H4 (cell line): ENCODE results near the gene TMEM120B. TPM values are rescaled to one million over a fixed set of nuclear protein-coding genes. Genes with fewer than 3 reads are reported as not detected.
A peak's percentile ranks its signal among the peaks of the same experiment; 100 is the strongest.

Source experiments
- DNase-seq: peaks from one replicate; pipeline ENCODE4 v3.0.0-alpha.2; 2015; ENCODE audit warnings: low spot score
- total RNA-seq: library from RNA; depleted of rRNA; stranded (reverse); fragments of >200 nt; shearing (Covaris generic); gene quantifications from 2 replicates; pipeline ENCODE4 v1.2.3, GENCODE V29; 2014

TMEM120B gene
- total RNA-seq, 1 experiment from 2014 or later, result 5.0 TPM

DNA sequence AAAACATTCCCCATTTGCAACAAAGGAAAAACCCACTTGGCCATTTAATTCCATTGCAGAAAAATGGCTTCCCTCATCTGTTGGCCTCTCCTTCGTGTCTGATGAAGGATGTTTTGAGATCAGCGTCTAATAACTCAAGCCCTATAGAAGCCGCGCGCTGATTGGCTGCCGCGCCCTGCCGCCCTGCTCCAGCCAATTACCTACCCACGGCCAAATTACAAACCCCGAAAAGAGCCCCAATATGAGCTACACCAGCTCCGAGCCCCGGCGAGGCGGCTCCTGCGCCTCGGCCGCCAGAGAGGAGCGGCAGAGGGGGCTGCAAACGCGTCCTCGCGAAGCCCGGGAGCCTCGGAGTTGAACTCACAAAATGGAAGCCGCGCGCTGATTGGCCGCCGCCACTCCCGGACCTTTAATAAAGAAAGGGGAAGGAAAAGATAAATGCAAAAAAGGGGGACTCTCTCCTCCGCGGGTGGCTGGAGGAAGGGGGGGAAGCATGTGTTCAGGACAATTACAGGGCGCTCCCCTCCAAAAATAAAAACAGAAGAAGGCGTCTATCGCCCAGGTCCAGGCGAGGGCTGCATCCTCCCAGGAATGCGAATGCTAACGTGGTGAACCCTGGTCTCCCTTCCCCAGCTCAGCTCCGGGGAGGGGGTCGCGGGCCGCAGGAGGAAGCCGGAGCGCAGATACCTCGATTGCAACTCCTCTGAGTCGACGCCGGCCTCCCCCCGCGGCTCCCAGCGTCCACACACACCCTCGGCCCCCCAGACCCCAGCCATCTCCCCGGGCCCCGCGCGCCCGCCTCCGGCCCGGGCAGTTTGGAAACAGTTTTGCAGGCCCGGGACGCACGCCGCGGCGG is 90.5 kb downstream of the TMEM120B start:
- peak; percentile 92 for DNase-seq

DNA sequence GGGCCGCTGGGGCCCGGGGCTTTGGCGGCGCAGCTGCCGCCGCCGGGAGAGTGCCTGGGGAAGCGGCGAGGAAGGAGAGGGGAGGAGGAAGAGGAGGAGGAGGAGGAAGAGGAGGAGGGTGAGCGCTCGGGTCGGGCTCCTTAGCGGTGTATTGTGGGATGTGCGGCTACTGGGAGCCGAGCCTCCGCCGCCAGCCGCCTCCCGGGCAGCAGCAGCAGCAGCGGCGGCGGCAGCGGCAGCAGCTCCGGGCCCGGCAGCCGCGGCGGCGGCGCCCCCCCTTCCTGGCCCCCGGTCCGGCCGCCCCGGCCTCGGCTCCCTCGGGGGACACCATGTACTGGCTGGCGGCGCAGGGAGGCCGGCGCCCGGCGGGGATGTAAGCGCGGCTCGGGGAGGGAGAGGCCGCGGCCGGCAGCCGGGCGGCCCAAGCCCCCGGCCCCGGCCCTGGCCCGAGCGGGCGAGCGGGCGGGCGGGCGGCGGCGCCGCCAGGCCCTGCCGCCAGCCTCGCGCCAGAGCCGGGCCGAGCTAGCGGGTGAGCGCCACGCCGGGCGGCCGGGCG is 91.4 kb downstream of the TMEM120B start, which contains the start of gene SETD1B:
TSS of gene SETD1B (plus strand) at position 149 of the 556 bp plus-strand sequence. CDS start 729 bp downstream, outside the sequence.
- no peak for DNase-seq

DNA sequence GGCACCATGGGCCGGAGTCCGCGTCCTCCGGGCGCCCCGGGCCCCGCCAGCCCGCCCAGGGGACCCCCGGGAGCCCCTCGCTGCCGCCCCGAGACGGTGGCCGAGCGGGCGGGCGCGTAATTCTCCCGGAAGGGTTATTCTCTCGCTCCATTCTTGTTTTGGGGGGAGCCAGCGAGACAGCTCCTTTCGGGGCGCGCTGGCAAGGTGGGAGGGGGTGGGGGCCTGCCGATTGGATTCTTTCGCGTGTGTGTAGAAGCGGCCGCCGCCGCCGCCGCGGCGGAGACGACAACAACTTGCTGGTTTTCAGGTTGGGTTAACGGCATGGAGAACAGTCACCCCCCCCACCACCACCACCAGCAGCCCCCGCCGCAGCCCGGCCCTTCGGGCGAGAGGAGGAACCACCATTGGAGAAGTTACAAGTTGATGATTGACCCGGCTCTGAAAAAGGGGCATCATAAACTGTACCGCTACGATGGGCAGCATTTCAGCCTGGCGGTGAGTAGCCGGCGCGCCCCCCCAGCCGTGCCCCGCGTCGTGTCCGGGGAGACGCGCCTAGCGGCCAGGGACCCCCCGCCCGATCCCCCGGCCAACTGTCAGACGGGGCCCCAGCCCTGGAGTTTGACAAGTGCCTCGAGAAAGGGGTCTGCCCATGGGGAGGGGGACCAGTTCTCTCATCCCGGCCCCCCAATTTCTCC is 92.0 kb downstream of the TMEM120B start:
- DNase-seq, result no peak

DNA sequence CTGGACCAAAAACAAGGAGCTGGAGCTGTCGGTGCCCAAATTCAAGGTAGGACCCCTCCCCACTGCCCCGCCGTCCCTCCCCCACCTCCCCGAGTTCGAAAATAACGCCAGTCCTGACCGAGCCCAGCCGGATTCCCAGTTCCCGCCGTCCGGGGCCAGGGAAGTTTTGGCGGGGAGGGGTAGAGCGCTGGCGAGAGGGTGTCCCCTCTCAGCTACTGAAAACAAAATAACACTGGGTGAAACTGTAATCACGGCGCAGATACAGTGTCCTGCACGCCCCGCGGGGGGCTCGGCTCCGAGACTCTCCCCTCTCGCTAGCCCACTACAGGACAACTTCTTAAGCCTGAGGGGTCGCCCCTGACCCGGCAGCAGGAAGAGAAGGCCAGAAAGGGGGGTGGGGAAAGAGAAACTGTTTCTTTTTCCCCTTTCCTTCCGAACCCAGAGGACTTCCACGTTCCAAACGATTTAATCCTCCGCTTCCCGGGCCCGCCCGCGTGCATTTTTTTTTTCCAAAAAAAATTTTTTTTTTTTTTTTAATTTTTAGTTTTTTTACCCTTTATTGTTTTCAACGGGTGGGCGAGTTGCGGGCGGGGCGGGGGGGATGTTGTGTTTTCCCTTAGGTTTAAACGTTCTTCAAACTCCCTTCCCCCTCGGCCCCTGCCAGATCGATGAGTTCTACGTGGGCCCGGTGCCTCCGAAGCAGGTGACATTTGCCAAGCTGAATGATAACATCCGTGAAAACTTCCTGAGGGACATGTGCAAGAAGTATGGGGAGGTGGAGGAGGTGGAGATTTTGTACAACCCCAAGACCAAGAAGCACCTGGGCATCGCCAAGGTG is 92.8 kb downstream of the TMEM120B start:
- DNase-seq, result no peak

- DNase-seq, result no peak
Observed at GRCh38 chr12:121806009-121806545, 93.5 kb downstream of the TMEM120B start.

GRCh38 chr12:121806546-121807423 is 94.2 kb downstream of the TMEM120B start:
- DNase-seq, result no peak

DNA sequence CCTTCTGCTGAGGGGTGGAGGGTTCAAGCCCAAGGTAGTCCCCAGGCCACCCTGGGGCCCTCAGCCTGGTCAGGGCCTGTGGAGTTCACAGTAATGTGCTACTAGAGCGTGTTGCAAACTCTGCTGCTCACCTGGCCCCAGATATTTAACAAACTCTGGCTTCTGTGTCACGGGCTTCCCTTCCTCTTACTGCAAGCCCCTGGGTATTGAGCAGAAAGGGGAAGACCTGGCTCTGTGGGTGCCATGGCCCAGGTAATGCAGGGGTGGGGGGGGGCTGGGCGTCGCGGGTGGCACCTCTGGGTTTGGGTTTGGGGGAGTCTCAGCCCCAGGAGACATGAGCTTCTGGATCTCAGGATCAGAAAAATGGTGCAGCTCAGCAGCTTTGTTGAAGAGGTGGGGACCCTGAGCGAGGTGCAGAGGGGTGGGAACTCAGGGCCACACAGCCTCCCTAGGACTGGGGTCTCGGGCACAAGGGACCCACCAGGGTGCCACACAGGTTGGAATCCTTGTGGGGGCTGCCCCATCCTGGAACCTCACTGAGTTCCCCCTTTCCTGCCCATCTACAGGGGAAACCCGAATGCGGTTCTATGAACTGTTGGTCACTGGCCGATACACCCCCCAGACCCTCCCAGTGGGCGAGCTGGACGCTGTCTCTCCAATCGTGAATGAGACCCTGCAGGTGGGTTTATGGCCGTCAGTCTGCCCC is 95.2 kb downstream of the TMEM120B start:
- DNase-seq, result no peak

DNA sequence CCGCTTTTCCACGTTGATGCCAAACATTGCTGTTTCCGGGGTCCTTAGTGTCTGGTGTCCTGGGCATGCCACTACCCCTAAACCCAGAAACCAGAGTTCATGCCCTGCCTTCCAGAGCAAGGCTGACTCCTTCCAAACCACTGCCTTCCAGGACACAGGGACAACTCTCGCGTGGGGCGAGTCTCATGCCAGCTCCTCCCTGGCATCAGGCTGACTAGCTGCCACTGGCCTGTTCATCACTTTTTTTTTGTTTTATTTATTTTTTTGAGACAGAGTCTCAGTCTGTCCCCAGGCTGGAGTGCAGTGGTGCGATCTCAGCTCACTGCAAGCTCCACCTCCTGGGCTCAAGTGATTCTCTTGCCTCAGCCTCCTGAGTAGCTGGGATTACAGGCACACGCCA is 96.1 kb downstream of the TMEM120B start:
- DNase-seq, result no peak

- DNase-seq, result no peak
Observed at GRCh38 chr12:121809712-121810116, 97.2 kb downstream of the TMEM120B start.

DNA sequence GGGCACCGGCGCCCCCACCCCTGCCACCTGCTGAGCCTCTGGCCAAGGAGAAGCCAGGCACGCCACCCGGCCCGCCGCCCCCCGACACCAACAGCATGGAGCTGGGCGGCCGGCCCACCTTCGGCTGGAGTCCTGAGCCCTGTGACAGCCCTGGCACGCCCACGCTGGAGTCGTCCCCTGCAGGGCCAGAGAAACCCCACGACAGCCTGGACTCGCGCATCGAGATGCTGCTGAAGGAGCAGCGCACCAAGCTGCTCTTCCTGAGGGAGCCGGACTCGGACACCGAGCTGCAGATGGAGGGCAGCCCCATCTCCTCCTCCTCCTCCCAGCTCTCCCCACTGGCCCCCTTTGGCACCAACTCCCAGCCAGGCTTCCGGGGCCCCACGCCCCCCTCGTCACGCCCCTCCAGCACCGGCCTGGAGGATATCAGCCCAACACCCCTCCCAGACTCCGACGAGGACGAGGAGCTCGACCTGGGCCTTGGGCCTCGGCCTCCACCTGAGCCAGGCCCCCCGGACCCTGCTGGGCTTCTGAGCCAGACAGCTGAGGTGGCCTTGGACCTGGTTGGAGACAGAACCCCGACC is 97.8 kb downstream of the TMEM120B start:
- no peak for DNase-seq

GRCh38 chr12:121810833-121811433 is 98.4 kb downstream of the TMEM120B start:
- DNase-seq, result no peak

GRCh38 chr12:121811434-121812319 is 99.1 kb downstream of the TMEM120B start:
- no peak for DNase-seq

- peak; percentile 42 for DNase-seq
Observed at GRCh38 chr12:121812320-121812871, 99.8 kb downstream of the TMEM120B start.

DNA sequence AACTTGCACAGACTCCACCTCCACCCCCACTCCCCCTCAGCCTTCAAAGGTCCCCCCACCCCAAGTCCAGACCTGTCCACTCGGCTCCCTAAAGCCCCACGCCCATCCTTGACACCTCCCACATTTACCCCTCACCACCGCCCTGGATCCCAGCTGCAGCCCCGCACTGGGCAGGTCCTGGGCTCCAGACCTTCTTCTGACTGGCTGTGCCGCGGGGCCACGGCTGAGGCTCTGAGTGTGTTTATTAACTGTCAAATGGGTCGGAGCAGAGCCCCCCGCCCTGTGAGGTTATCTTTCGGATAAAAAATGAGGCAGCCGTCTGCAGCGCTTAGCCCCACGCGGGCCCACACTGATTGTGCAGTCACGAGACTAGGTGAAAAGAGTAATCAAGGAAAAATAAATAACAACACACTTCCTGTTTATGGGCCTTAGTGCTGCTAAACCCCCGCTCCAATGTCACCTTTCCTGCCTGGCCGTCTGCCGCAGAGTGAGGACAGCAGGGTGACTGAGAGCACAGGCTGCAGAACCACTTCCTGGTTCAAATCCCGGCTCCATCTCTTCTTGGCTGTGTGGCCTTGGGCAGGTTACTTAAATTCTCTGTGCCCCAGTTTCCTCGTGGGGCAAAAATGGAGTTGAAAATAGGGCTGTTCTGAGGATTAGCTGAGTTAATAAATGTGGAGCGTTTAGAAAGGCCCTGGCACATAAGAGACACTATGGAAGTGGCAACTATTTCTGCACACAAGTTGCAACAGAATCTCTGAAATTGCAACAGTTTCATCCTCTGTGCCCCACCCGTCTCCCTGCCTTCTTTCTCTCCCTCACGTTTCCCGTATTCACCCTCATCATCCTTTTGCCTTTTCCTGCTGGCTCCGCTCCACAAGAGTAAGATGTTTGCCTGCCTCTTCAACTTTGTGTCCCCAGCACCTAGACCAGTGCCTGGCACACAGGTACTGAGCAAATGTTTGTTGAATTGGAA is 100.7 kb downstream of the TMEM120B start:
- DNase-seq, result no peak

DNA sequence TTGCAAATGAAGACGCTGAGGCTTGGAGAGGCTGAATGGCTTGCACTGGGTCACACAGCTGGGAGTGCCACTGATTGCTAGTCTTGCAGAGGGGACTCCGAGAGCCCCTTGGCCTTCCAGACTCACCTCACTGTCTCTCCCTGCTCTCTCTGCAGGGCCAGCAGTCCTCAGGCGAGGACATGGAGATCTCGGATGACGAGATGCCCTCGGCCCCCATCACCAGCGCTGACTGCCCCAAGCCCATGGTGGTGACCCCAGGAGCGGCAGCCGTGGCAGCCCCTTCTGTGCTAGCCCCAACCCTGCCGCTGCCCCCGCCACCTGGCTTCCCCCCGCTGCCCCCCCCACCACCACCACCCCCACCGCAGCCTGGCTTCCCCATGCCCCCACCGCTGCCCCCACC is 101.4 kb downstream of the TMEM120B start:
- no peak for DNase-seq

DNA sequence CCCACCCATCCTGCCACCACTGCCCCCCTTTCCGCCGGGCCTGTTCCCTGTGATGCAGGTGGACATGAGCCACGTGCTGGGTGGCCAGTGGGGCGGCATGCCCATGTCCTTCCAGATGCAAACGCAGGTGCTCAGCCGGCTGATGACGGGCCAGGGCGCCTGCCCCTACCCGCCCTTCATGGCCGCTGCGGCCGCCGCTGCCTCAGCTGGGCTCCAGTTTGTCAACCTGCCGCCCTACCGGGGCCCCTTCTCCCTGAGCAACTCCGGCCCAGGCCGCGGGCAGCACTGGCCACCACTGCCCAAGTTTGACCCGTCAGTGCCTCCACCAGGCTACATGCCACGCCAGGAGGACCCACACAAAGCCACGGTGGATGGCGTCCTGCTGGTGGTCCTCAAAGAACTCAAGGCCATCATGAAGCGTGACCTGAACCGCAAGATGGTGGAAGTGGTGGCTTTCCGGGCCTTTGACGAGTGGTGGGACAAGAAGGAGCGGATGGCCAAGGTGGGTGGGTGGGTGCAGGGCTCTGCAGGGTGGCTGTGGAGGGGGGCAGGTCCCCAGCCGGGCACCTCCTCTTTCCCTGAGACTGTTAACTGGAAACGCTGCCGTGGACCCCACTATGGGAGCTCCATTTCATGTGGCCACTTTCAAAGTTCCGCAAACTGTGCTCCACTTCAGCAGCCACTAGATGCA is 102.0 kb downstream of the TMEM120B start:
- DNase-seq, result no peak
